GM21529 (cell line): Measurements from ENCODE around the gene ENPP3.

Source experiments
- ATAC-seq: cut with Tn5 transposase; IDR thresholded peaks from one replicate; pipeline ENCODE4 v1.9.1; 2021; ENCODE audit not compliant: unreplicated experiment

ENPP3 gene

DNA sequence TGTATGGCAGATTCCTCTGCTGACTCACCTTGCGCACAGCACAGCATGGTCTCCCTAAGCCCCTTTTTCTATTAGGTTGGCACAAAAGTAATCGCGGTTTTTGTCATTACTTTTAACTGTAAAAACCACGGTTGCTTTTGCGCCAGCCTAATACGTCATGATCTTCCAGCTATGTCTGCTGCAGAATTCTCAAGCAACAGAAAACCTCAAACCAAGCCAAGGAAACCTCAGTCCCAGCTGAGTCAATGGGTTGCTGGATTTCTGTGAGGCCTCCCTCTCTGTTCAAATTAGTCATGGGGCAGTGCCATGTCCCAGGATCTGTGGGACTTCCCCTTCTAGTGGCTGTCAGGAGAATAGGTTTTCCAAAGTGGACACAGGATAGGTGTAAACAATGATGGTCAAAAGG is 155.0 kb downstream of the ENPP3 start:
- no peak for ATAC-seq

DNA sequence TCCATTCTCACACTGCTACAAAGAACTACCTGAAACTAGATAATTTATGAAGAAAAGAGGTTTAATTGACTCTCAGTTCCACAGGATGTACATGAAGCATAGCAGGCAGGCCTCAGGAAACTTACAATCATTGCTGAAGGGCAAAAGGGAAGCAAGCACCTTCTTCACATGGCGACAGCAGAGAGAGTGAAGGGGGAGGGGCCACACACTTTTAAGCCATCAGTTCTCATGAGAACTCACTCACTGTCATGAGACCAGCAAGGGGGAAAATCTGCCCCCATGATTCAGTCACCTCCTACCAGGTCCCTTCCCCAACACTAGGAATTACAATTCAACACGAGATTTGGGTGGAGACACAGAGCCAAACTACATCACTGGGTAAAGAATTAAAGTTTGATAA is 158.3 kb downstream of the ENPP3 start:
- ATAC-seq, result no peak
